ENCODE results near the gene DEDD. TPM values are rescaled to one million over a fixed set of nuclear protein-coding genes. Genes with fewer than 3 reads are reported as not detected.
A peak's percentile ranks its signal among the peaks of the same experiment; 100 is the strongest.

DEDD gene
- total and polyA plus RNA-seq, 2 donors (not counting 1 experiment from before 2014, with no cell fraction given) = 21.6 to 40.3 TPM

- Histone ChIP-seq H3K27ac (ENCODE audit: insufficient read depth, low read length) (peak overlapping the region; percentile 74), H3K9me3 (ENCODE audit: control insufficient read depth, insufficient read depth, low read depth, low read length) (no peaks in the 10 kb centered on the region), H3K36me3 (ENCODE audit: control insufficient read depth, insufficient read depth, low read length) (peaks cover 9% of the 10 kb centered on the region), H3K79me2 (ENCODE audit: control insufficient read depth, insufficient read depth, low read length) (peaks cover 5% of the 10 kb centered on the region), H3K4me3 (replicated peaks in 1 of 4; ENCODE audit: control extremely low read depth in 1 of 4, insufficient read depth in 1 of 4, low read depth in 3 of 4, low read length in 4 of 4) (no peak overlapping the region), H3K9ac (ENCODE audit: insufficient read depth, low read length) (no peak overlapping the region), H2AFZ (ENCODE audit: low read length) (no peak overlapping the region), H3K4me1 (ENCODE audit: control insufficient read depth, extremely low read depth, insufficient read depth, low read length) (peaks cover 22% of the 10 kb centered on the region), H3K4me2 (ENCODE audit: extremely low read depth, insufficient read depth, low read length) (no peak overlapping the region), H4K20me1 (ENCODE audit: control insufficient read depth, extremely low read depth, insufficient read depth, low read length) (no peaks in the 10 kb centered on the region), H3K27me3 (ENCODE audit: control insufficient read depth, insufficient read depth, low read length) (no peaks in the 10 kb centered on the region)
- TF ChIP-seq EZH2 (IDR thresholded peaks at IDR 0.05; ENCODE audit: low read length, missing control alignments) (no peak), CTCF (conservative IDR thresholded peaks at IDR 0.05 in 1 of 2, IDR thresholded peaks at IDR 0.05 in 1 of 2; ENCODE audit: low read depth in 1 of 2, low read length in 2 of 2) (no peak)
- no peak for DNase-seq (ENCODE audit: low read depth in 2 of 2)
Measured at GRCh38 chr1:161171696-161172095, 39.2 kb upstream of the DEDD start.

DNA sequence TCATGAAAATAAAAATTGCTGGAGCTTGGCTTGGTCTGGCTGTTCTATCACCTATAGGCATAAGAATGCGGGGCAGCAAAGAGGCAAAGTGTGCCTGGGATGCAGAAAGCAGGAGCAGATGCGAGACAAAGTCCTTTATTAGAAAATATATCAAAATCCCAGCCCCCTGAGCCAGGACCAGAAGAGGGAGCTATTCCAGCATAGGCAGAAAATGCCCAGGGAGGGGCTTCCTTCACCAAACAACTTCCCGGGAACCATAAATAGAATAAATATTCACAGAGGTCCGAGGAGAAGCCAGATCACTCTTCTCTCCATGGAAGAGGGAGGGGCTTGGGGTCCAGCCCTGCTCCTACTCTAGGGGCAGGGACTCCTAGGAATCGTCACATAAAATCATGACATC is 38.7 kb upstream of the DEDD start:
- TF ChIP-seq EZH2 (IDR thresholded peaks at IDR 0.05; ENCODE audit: low read length, missing control alignments) (no peak), CTCF (conservative IDR thresholded peaks at IDR 0.05 in 1 of 2, IDR thresholded peaks at IDR 0.05 in 1 of 2; ENCODE audit: low read depth in 1 of 2, low read length in 2 of 2) (peak in 1 of 2 donors; percentile 32)
- Histone ChIP-seq H3K27me3 (ENCODE audit: control insufficient read depth, insufficient read depth, low read length) (no peaks in the 10 kb centered on the region), H2AFZ (ENCODE audit: low read length) (no peak overlapping the region), H3K4me3 (replicated peaks in 1 of 4; ENCODE audit: control extremely low read depth in 1 of 4, insufficient read depth in 1 of 4, low read depth in 3 of 4, low read length in 4 of 4) (no peak overlapping the region), H3K4me2 (ENCODE audit: extremely low read depth, insufficient read depth, low read length) (no peak overlapping the region), H3K9me3 (ENCODE audit: control insufficient read depth, insufficient read depth, low read depth, low read length) (no peaks in the 10 kb centered on the region), H3K27ac (ENCODE audit: insufficient read depth, low read length) (no peak overlapping the region), H3K36me3 (ENCODE audit: control insufficient read depth, insufficient read depth, low read length) (peaks cover 9% of the 10 kb centered on the region), H3K79me2 (ENCODE audit: control insufficient read depth, insufficient read depth, low read length) (peaks cover 2% of the 10 kb centered on the region), H3K4me1 (ENCODE audit: control insufficient read depth, extremely low read depth, insufficient read depth, low read length) (peaks cover 22% of the 10 kb centered on the region), H3K9ac (ENCODE audit: insufficient read depth, low read length) (no peak overlapping the region), H4K20me1 (ENCODE audit: control insufficient read depth, extremely low read depth, insufficient read depth, low read length) (no peaks in the 10 kb centered on the region)
- DNase-seq (ENCODE audit: low read depth in 2 of 2) = no peak

DNA sequence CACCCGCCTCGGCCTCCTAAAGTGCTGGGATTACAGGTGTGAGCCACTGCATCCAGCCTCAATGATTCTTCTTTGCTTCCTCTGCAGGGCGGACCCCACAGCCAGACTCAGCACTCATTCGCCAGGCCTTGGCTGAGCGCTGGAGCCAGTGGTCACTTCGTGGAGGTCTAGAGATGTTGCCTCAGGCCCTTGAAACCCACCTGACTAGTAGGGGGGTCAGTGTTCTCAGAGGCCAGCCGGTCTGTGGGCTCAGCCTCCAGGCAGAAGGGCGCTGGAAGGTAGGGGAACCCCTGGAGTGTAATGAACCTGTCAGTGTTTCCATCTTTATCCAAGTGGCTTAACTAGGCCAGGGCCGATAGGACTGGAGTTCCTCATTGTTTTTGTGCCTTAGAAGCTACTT is 36.4 kb upstream of the DEDD start:
- H4K20me1 ChIP-seq (ENCODE audit: control insufficient read depth, extremely low read depth, insufficient read depth, low read length) = no peaks in the 10 kb centered on the region
- no peaks in the 10 kb centered on the region for H3K9me3 ChIP-seq (ENCODE audit: control insufficient read depth, insufficient read depth, low read depth, low read length)
- no peak overlapping the region for H3K4me2 ChIP-seq (ENCODE audit: extremely low read depth, insufficient read depth, low read length)
- H3K9ac ChIP-seq (ENCODE audit: insufficient read depth, low read length) = no peak overlapping the region
- H3K27me3 ChIP-seq (ENCODE audit: control insufficient read depth, insufficient read depth, low read length) = no peaks in the 10 kb centered on the region
- no peak for TF ChIP-seq CTCF (conservative IDR thresholded peaks at IDR 0.05 in 1 of 2, IDR thresholded peaks at IDR 0.05 in 1 of 2; ENCODE audit: low read depth in 1 of 2, low read length in 2 of 2)
- no peak for TF ChIP-seq EZH2 (IDR thresholded peaks at IDR 0.05; ENCODE audit: low read length, missing control alignments)
- no peak overlapping the region for H3K4me3 ChIP-seq (replicated peaks in 1 of 4; ENCODE audit: control extremely low read depth in 1 of 4, insufficient read depth in 1 of 4, low read depth in 3 of 4, low read length in 4 of 4)
- H3K79me2 ChIP-seq (ENCODE audit: control insufficient read depth, insufficient read depth, low read length) = peaks cover 2% of the 10 kb centered on the region
- peaks cover 13% of the 10 kb centered on the region for H3K36me3 ChIP-seq (ENCODE audit: control insufficient read depth, insufficient read depth, low read length)
- H3K4me1 ChIP-seq (ENCODE audit: control insufficient read depth, extremely low read depth, insufficient read depth, low read length) = peaks cover 26% of the 10 kb centered on the region
- no peak overlapping the region for H3K27ac ChIP-seq (ENCODE audit: insufficient read depth, low read length)
- DNase-seq (ENCODE audit: low read depth in 2 of 2) = no peak
- no peak overlapping the region for H2AFZ ChIP-seq (ENCODE audit: low read length)
